KMS-11 (cell line): ENCODE results near the gene NEDD4L.

Experiments used
- H2AFZ ChIP-seq: fragments of 200-600 bp; sonication (generic); 2 replicates; pipeline ENCODE4 v1.6.1; 2016; ENCODE audit warnings: antibody characterized with exemption, mixed run types, low read depth
- H3K27ac ChIP-seq: fragments of 200-600 bp; sonication (generic); 2 replicates; pipeline ENCODE4 v1.6.1; 2016; ENCODE audit warnings: mild to moderate bottlenecking, mixed run types
- H3K27me3 ChIP-seq: fragments of 200-600 bp; sonication (generic); 2 replicates; pipeline ENCODE4 v1.6.1; 2017; ENCODE audit warnings: mild to moderate bottlenecking, low read depth, mixed run types, moderate library complexity; ENCODE audit not compliant: insufficient read depth
- H3K36me3 ChIP-seq: fragments of 200-600 bp; sonication (generic); 2 replicates; pipeline ENCODE4 v1.6.1; 2017; ENCODE audit warnings: mild to moderate bottlenecking, mixed run types; ENCODE audit not compliant: insufficient read depth
- H3K4me1 ChIP-seq: fragments of 200-600 bp; sonication (generic); 2 replicates; pipeline ENCODE4 v1.6.1; 2016; ENCODE audit warnings: mild to moderate bottlenecking, low read depth, mixed run types; ENCODE audit not compliant: poor library complexity, severe bottlenecking
- H3K4me2 ChIP-seq: fragments of 200-600 bp; sonication (generic); 2 replicates; pipeline ENCODE4 v1.7.0; 2016; ENCODE audit warnings: mild to moderate bottlenecking, mixed run types
- H3K4me3 ChIP-seq: fragments of 200-600 bp; sonication (generic); IDR thresholded peaks from 2 replicates; pipeline ENCODE4 v1.6.1; 2017; ENCODE audit warnings: low read depth, low read length, mixed read lengths; ENCODE audit not compliant: insufficient read depth
- H3K79me2 ChIP-seq: fragments of 200-600 bp; sonication (generic); 2 replicates; pipeline ENCODE4 v1.6.1; 2016; ENCODE audit warnings: low read depth, mixed run types; ENCODE audit not compliant: insufficient read depth
- H3K9ac ChIP-seq: fragments of 200-600 bp; sonication (generic); 2 replicates; pipeline ENCODE4 v1.6.1; 2016; ENCODE audit warnings: mild to moderate bottlenecking, mixed run types
- H4K20me1 ChIP-seq: fragments of 200-600 bp; sonication (generic); 2 replicates; pipeline ENCODE4 v1.6.1; 2016; ENCODE audit warnings: mild to moderate bottlenecking, mixed run types; ENCODE audit not compliant: insufficient read depth
- TF ChIP-seq, protein P1 (sequence below): fragments of 200-600 bp; sonication (generic); conservative IDR thresholded peaks from 2 replicates; pipeline ENCODE4 v1.6.1; 2017; ENCODE audit warnings: low read depth, mild to moderate bottlenecking, antibody characterized with exemption, low read length, moderate library complexity, mixed read lengths

Gene NEDD4L

GRCh38 chr18:58204776-58205442 lies 160.9 kb downstream of the NEDD4L start:
- Histone ChIP-seq H3K27ac (no peak overlapping the region), H3K4me2 (no peak overlapping the region), H3K79me2 (no peaks in the 10 kb centered on the region), H3K36me3 (no peaks in the 10 kb centered on the region), H2AFZ (no peak overlapping the region), H3K27me3 (no peaks in the 10 kb centered on the region), H3K9ac (no peak overlapping the region), H3K4me1 (no peaks in the 10 kb centered on the region), H3K4me3 (no peak overlapping the region), H4K20me1 (no peaks in the 10 kb centered on the region)
- TF ChIP-seq, protein P1, sequence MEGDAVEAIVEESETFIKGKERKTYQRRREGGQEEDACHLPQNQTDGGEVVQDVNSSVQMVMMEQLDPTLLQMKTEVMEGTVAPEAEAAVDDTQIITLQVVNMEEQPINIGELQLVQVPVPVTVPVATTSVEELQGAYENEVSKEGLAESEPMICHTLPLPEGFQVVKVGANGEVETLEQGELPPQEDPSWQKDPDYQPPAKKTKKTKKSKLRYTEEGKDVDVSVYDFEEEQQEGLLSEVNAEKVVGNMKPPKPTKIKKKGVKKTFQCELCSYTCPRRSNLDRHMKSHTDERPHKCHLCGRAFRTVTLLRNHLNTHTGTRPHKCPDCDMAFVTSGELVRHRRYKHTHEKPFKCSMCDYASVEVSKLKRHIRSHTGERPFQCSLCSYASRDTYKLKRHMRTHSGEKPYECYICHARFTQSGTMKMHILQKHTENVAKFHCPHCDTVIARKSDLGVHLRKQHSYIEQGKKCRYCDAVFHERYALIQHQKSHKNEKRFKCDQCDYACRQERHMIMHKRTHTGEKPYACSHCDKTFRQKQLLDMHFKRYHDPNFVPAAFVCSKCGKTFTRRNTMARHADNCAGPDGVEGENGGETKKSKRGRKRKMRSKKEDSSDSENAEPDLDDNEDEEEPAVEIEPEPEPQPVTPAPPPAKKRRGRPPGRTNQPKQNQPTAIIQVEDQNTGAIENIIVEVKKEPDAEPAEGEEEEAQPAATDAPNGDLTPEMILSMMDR: no peak

DNA sequence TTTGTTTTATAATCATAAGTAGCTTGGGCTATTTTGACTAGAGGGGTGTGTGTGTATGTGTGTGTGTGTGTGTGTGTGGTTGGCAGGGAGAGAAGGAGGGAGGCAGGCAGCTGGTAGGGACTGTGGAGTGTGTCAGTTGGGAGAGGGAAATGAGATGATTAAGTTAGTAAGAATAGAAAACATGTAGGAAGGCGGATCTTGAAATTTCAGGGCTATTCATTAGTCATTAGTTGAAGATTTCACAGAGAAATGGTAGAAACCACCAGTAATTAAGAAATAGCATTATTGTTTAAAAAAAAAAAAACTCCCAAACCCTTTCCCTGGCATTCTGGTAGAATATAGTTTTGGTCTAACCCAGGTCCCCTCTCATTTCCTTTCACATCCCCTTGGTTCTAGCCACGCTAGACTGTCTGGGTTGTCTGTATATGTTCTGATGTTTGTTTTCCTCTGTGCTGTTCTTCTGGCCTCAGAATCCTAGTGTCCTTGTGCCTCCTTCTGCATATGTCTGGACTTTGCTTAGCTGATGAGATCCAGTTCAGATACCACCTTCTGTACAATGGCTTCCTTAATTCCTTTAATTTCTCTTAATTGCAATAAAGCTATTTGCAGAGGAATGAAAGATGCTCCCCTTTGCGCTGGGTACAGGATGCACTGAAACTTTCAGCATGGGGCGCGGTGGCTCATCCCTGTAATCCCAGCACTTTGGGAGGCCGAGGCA lies 161.6 kb downstream of the NEDD4L start:
- Histone ChIP-seq H3K4me1 (no peaks in the 10 kb centered on the region), H2AFZ (no peak overlapping the region), H3K9ac (no peak overlapping the region), H3K36me3 (no peaks in the 10 kb centered on the region), H3K4me2 (no peak overlapping the region), H3K4me3 (no peak overlapping the region), H4K20me1 (no peaks in the 10 kb centered on the region), H3K27me3 (no peaks in the 10 kb centered on the region), H3K27ac (no peak overlapping the region), H3K79me2 (no peaks in the 10 kb centered on the region)
- TF ChIP-seq, protein P1: no peak

DNA sequence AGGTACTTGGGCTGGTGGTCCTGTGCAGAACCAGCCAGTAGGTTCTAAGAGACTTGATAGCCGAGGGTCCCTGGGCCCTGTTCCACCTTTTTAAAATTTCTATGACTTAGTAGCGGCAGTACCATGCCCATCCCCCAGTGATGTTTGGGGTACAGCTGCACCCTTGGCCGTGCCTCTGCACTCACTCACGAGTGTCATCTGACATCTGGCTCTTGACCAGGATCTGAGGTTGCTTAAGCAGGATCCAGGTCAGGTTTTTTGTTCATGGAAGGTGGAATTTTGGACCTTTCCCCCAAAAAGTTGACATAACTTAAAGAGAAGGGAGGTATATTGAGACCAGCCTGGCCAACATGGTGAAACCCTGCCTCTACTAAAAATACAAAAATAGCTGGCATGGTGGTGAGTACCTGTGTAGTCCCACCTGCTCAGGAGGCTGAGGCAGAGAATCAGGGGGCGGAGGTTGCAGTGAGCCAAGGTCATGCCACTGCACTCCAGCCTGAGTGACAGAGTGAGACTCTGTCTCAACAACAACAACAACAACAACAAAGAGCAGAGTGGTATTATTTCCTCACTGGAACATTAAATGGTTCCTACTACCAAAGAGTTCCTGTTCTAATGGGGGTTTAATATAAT lies 163.6 kb downstream of the NEDD4L start:
- H3K4me1 ChIP-seq: no peaks in the 10 kb centered on the region
- no peaks in the 10 kb centered on the region for H3K79me2 ChIP-seq
- no peaks in the 10 kb centered on the region for H4K20me1 ChIP-seq
- no peak overlapping the region for H3K9ac ChIP-seq
- H3K4me2 ChIP-seq: no peak overlapping the region
- TF ChIP-seq, protein P1: no peak
- H2AFZ ChIP-seq: no peak overlapping the region
- H3K36me3 ChIP-seq: no peaks in the 10 kb centered on the region
- H3K27me3 ChIP-seq: no peaks in the 10 kb centered on the region
- no peak overlapping the region for H3K27ac ChIP-seq
- H3K4me3 ChIP-seq: no peak overlapping the region

DNA sequence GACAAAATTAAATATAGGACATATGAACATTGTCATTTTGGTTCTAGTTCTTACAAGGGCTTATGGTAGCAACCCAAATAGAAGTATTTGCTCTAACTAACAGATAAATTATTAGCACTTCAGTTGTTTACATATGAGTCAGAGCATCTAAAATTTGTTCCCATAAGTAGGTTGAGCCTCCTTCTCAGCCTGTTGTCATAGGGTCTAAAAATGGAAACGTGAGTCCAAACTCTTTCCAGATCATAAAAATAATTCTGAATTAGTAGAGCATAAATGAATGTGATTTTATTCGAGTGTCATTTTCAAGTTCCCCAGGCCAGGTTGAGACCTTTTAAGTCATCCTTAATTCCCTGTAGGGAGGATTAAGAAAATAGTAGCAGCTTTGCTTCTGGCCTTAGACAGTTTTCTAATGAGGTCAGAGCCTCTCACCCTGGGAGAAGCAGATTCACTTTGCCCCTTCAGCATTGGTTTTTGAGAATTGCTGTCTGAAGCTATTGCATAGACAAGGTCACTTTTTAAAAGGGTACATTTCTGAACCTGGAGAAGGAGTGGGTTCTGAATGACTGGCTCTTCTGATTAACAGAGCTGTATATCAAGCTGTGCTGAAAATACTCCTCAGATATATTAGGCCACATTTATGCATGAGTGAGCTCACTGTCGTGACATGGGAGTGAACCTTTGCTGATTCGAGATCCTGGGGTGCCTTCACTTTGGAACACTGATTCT lies 164.3 kb downstream of the NEDD4L start:
- Histone ChIP-seq H3K79me2 (no peaks in the 10 kb centered on the region), H2AFZ (no peak overlapping the region), H3K4me2 (no peak overlapping the region), H3K4me3 (no peak overlapping the region), H3K27ac (no peak overlapping the region; the same call in 1 of the 2 replicates), H3K27me3 (no peaks in the 10 kb centered on the region), H3K4me1 (peaks cover 3% of the 10 kb centered on the region), H4K20me1 (no peaks in the 10 kb centered on the region), H3K36me3 (no peaks in the 10 kb centered on the region), H3K9ac (no peak overlapping the region)
- TF ChIP-seq, protein P1: no peak
